ENCODE measurements around the gene ANO8. TPM values are rescaled to one million over a fixed set of nuclear protein-coding genes. Genes with fewer than 3 reads are reported as not detected.

ANO8 gene
- total RNA-seq, 1 experiment from 2014 or later, result 21.9 TPM

DNA sequence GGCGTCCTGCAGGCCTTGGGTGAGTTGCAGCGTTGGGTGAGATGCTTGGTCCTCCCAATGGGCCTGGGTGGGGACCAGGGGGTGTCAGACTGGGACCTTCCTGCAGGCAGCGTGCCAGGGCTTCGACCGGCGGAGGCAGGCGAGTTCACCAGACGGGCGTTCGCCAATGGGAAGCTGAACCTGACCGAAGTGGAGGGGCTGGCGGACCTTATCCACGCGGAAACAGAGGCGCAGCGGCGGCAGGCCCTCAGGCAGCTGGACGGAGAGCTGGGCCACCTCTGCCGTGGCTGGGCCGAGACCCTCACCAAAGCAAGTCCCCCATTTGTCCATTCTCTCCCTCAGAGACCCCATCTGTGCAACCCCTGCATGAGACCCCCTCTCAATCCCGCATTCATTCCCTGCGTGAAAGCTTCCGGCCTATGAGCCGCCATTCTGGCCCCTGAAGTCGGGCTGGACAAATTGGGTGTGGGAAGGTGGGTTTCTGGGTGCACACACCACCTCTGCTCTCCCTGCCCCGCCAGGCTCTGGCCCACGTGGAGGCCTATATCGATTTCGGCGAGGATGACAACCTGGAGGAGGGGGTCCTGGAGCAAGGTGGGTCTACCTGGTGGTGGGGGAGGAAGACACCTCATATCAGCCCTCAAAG, 3.9 kb upstream of the ANO8 start:
- Histone ChIP-seq H3K9me3 (ENCODE audit: control insufficient read depth, low read depth, low read length) (no peaks in the 10 kb centered on the region), H3K9ac (ENCODE audit: extremely low read depth, insufficient read length, low read length) (peak overlapping the region; percentile 68), H4K91ac (ENCODE audit: insufficient read length, low read depth, low read length) (no peak overlapping the region), H4K5ac (ENCODE audit: insufficient read length, low read depth, low read length) (no peak overlapping the region), H3K4me1 (ENCODE audit: insufficient read depth, low read length) (peaks cover 2% of the 10 kb centered on the region; the same call in 1 of the 2 replicates), H2BK12ac (ENCODE audit: insufficient read length, low read depth, low read length) (no peak overlapping the region), H2BK15ac (ENCODE audit: low read depth, low read length) (no peak overlapping the region), H3K23ac (ENCODE audit: insufficient read length, low read depth, low read length) (no peak overlapping the region), H3K27me3 (ENCODE audit: insufficient read depth, low read length) (no peaks in the 10 kb centered on the region), H3K14ac (ENCODE audit: insufficient read depth, low read length) (no peak overlapping the region), H2BK120ac (ENCODE audit: low read depth, low read length, poor library complexity, severe bottlenecking) (no peak overlapping the region), H2AFZ (ENCODE audit: low read length) (no peak overlapping the region), H3K27ac (ENCODE audit: insufficient read length, low read depth, low read length) (no peak overlapping the region), H4K8ac (replicated peaks; ENCODE audit: insufficient read length, low read depth, low read length) (no peak overlapping the region), H3K79me1 (ENCODE audit: insufficient read depth, low read depth, low read length, poor library complexity, severe bottlenecking) (no peaks in the 10 kb centered on the region), H3K56ac (ENCODE audit: insufficient read length, low read depth, low read length) (no peak overlapping the region), H3T11ph (ENCODE audit: low read length) (no peak overlapping the region), H3K23me2 (ENCODE audit: insufficient read length, low read depth, low read length, poor library complexity, severe bottlenecking) (peaks cover 25% of the 10 kb centered on the region), H3K4ac (ENCODE audit: low read depth, low read length) (no peak overlapping the region), H3K18ac (ENCODE audit: insufficient read length, low read depth, low read length) (no peak overlapping the region), H4K20me1 (ENCODE audit: control insufficient read depth, insufficient read depth, insufficient read length) (no peaks in the 10 kb centered on the region), H2AK5ac (ENCODE audit: insufficient read length, low read length) (no peak overlapping the region), H3K4me2 (ENCODE audit: insufficient read depth, insufficient read length, low read length) (peak overlapping the region; percentile 86), H3K79me2 (ENCODE audit: insufficient read depth, low read length) (no peaks in the 10 kb centered on the region), H2BK20ac (ENCODE audit: low read depth, low read length, poor library complexity, severe bottlenecking) (no peak overlapping the region), H2BK5ac (ENCODE audit: insufficient read length, low read length) (no peak overlapping the region)
- peaks cover 10 to 28% (median 23%) of the 10 kb centered on the region in 3 experiments; a peak in 5 of 7 replicates for H3K36me3 Mint-ChIP-seq (ENCODE audit: insufficient read depth in 1 of 3, low read depth in 3 of 3)
- H3K9me3 Mint-ChIP-seq, result no peaks in the 10 kb centered on the region
- H3K4me3 Mint-ChIP-seq, result peak overlapping the region; percentile 97 to 98
- DNase-seq, result no peak
- TF ChIP-seq CTCF (conservative IDR thresholded peaks at IDR 0.05), result no peak
- whole genome bisulfite sequencing (ENCODE audit: extremely low coverage, insufficient read length, low lambda C conversion rate), result no CpG with 5 or more reads among the region's 30 CpGs
- H3K27ac Mint-ChIP-seq, result no peak overlapping the region
- no peaks in the 10 kb centered on the region for H3K27me3 Mint-ChIP-seq (ENCODE audit: low read depth)
- H3K4me1 Mint-ChIP-seq, result peaks cover 18 to 42% of the 10 kb centered on the region in 2 experiments
